ENCODE measurements around the gene FBXW8. TPM values are rescaled to one million over a fixed set of nuclear protein-coding genes. Genes with fewer than 3 reads are reported as not detected.

The FBXW8 gene
- total RNA-seq, 1 experiment from 2014 or later = 15.6 TPM

DNA sequence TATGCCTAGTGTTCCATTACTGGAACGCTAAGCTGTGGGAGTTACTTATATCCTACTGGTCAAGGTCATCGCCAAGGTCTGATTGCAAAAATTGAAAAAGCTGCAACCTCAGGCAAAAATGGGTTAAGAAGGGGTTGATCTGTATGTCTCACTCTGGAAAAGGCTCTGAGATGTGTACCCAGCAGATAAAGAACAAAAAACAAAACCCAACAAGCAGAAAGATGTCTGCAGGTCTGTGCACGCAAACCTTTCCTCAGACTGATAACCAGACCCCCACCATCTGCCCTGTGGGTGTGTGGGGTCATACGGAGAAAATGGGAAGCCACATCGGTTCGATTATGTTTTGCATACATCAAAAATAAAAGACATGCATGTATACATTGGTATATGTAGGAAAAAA lies 132.1 kb downstream of the FBXW8 start (continued):
- TF ChIP-seq ZBTB43 (CRISPR knock-in tag; IDR thresholded peaks at IDR 0.05) (no peak), TP53 (CRISPR knock-in tag; IDR thresholded peaks at IDR 0.05) (no peak), ZNF423 (CRISPR knock-in tag; IDR thresholded peaks at IDR 0.05) (no peak), MXD4 (CRISPR knock-in tag; IDR thresholded peaks at IDR 0.05; ENCODE audit: borderline replicate concordance) (no peak), PRRX2 (CRISPR knock-in tag; IDR thresholded peaks at IDR 0.05) (no peak), CBFB (CRISPR knock-in tag; IDR thresholded peaks at IDR 0.05; ENCODE audit: low read depth) (no peak)

DNA sequence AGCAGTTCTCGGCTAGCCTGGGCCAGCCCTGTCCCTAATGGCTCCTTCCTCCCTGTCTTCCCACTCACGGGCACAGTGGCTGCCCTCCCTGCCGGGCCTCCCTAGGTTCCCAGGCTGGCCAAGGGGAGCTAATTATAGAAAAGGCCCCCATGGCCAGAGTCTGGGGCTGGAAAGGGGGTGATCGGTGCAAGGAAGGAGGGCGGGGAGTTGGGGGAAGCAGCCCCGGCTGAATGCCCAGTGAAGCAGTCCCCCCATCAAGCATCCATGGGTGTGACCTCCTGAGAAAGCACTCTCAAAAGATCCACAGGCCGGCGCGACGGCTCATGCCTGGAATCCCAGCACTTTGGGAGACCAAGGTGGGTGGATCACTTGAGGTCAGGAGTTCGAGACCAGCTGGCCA lies 133.6 kb downstream of the FBXW8 start:
- CTCF ChIA-PET = interaction anchor here (1.1 kb wide), 1 partner anchor 76 kb away, joined by 3 read pairs; no protein-coding TSS in a partner anchor
- Mint-ChIP-seq H3K27ac (no peak overlapping the region), H3K4me3 (no peak overlapping the region), H3K36me3 (no peaks in the 10 kb centered on the region), H3K4me1 (peaks cover 46% of the 10 kb centered on the region), H3K27me3 (ENCODE audit: low read depth) (no peaks in the 10 kb centered on the region), H3K9me3 (no peaks in the 10 kb centered on the region)
- no peak for TF ChIP-seq TEAD1 (CRISPR knock-in tag; IDR thresholded peaks at IDR 0.05)
- no peak for TF ChIP-seq GTF2I (CRISPR knock-in tag; conservative IDR thresholded peaks at IDR 0.05)
- TF ChIP-seq E2F4 (CRISPR knock-in tag; IDR thresholded peaks at IDR 0.05; ENCODE audit: borderline replicate concordance, low read depth) = no peak
- TF ChIP-seq ZNF317 (CRISPR knock-in tag; IDR thresholded peaks at IDR 0.05; ENCODE audit: borderline replicate concordance, low read depth) = no peak
- no peak for TF ChIP-seq GRHL2 (CRISPR knock-in tag; IDR thresholded peaks at IDR 0.05; ENCODE audit: insufficient replicate concordance, severe bottlenecking)
- no peak for TF ChIP-seq PREB (CRISPR knock-in tag; IDR thresholded peaks at IDR 0.05; ENCODE audit: borderline replicate concordance)
- no peak for TF ChIP-seq KAT7 (CRISPR knock-in tag; IDR thresholded peaks at IDR 0.05; ENCODE audit: borderline replicate concordance)
- no peak for TF ChIP-seq ZNF396 (CRISPR knock-in tag; IDR thresholded peaks at IDR 0.05; ENCODE audit: borderline replicate concordance)
- no peak for TF ChIP-seq CREB1 (CRISPR knock-in tag; IDR thresholded peaks at IDR 0.05)
- no peak for TF ChIP-seq MYBL2 (CRISPR knock-in tag; IDR thresholded peaks at IDR 0.05)
- TF ChIP-seq, protein P1, sequence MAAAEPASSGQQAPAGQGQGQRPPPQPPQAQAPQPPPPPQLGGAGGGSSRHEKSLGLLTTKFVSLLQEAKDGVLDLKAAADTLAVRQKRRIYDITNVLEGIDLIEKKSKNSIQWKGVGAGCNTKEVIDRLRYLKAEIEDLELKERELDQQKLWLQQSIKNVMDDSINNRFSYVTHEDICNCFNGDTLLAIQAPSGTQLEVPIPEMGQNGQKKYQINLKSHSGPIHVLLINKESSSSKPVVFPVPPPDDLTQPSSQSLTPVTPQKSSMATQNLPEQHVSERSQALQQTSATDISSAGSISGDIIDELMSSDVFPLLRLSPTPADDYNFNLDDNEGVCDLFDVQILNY (CRISPR knock-in tag; IDR thresholded peaks at IDR 0.05) = no peak
- no peak for TF ChIP-seq PRRX2 (CRISPR knock-in tag; IDR thresholded peaks at IDR 0.05)
- TF ChIP-seq OVOL2 (CRISPR knock-in tag; IDR thresholded peaks at IDR 0.05; ENCODE audit: borderline replicate concordance) = no peak
- no peak for TF ChIP-seq SOX15 (CRISPR knock-in tag; IDR thresholded peaks at IDR 0.05)
- TF ChIP-seq, protein P2, sequence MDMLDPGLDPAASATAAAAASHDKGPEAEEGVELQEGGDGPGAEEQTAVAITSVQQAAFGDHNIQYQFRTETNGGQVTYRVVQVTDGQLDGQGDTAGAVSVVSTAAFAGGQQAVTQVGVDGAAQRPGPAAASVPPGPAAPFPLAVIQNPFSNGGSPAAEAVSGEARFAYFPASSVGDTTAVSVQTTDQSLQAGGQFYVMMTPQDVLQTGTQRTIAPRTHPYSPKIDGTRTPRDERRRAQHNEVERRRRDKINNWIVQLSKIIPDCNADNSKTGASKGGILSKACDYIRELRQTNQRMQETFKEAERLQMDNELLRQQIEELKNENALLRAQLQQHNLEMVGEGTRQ (CRISPR knock-in tag; IDR thresholded peaks at IDR 0.05) = no peak
- no peak for DNase-seq (ENCODE audit: low spot score)
- no peak for ATAC-seq
- POLR2A ChIA-PET = no interaction called here

DNA sequence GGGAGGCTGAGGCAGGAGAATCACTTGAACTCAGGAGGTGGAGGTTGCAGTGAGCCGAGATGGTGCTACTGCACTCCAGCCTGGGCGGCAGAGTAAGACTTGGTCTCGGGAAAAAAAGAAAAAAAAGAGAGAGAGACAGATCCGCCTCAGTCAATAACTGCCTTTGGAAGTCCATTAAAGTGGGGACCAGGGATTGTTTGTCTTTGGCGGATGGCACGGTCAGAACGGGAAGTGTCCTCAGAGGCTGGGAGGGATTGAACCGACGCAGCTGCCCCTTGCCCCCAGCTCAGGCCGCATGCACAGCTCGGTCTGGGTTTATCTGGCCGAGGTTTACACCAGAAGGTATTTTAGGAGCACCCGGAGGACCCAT lies 134.0 kb downstream of the FBXW8 start:
- H3K4me1 Mint-ChIP-seq = peaks cover 41% of the 10 kb centered on the region
- H3K9me3 Mint-ChIP-seq = no peaks in the 10 kb centered on the region
- TF ChIP-seq NFYB (CRISPR knock-in tag; conservative IDR thresholded peaks at IDR 0.05; ENCODE audit: low read depth) = no peak
- no peak for TF ChIP-seq ZNF138 (CRISPR knock-in tag; conservative IDR thresholded peaks at IDR 0.05)
- no peak for TF ChIP-seq TCF7 (CRISPR knock-in tag; IDR thresholded peaks at IDR 0.05; ENCODE audit: low read depth)
- no peaks in the 10 kb centered on the region for H3K36me3 Mint-ChIP-seq
- H3K4me3 Mint-ChIP-seq = no peak overlapping the region
- no peak for DNase-seq (ENCODE audit: low spot score)
- POLR2A ChIA-PET = no interaction called here
- no peaks in the 10 kb centered on the region for H3K27me3 Mint-ChIP-seq (ENCODE audit: low read depth)
- no peak for ATAC-seq
- CTCF ChIA-PET = interaction anchor here (1.1 kb wide), 1 partner anchor 75 kb away, joined by 3 read pairs; no protein-coding TSS in a partner anchor
- peak overlapping the region; percentile 29; the same call in 1 of the 2 replicates for H3K27ac Mint-ChIP-seq

Data from WTC11 (cell line).